ENCODE results near the gene C1QTNF2.

Gene C1QTNF2

DNA sequence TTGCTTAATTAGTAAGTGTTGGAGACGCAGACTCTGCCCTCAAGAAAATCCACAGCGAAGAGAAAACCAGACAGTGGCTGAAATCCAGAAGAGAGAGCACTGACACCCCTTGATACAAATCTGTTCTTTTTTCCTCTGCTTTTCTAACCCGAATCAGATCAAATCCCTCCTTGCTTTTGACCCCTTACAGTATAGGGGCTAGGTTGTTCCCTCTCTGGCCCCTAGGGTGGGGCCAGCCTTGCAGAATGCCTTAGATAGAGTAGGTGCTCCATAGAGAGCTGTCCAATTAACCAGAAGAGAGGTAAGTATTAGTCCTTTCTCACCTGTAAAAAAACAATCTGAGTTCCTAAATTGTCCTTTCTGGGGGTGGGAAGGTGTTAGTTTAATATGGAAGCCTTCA is 10.1 kb downstream of the C1QTNF2 start:
- TF ChIP-seq ZFX (IDR thresholded peaks at IDR 0.05), result no peak
- TF ChIP-seq, protein P1, sequence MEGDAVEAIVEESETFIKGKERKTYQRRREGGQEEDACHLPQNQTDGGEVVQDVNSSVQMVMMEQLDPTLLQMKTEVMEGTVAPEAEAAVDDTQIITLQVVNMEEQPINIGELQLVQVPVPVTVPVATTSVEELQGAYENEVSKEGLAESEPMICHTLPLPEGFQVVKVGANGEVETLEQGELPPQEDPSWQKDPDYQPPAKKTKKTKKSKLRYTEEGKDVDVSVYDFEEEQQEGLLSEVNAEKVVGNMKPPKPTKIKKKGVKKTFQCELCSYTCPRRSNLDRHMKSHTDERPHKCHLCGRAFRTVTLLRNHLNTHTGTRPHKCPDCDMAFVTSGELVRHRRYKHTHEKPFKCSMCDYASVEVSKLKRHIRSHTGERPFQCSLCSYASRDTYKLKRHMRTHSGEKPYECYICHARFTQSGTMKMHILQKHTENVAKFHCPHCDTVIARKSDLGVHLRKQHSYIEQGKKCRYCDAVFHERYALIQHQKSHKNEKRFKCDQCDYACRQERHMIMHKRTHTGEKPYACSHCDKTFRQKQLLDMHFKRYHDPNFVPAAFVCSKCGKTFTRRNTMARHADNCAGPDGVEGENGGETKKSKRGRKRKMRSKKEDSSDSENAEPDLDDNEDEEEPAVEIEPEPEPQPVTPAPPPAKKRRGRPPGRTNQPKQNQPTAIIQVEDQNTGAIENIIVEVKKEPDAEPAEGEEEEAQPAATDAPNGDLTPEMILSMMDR (conservative IDR thresholded peaks at IDR 0.05), result no peak
- no peak overlapping the region for H3K27ac ChIP-seq

DNA sequence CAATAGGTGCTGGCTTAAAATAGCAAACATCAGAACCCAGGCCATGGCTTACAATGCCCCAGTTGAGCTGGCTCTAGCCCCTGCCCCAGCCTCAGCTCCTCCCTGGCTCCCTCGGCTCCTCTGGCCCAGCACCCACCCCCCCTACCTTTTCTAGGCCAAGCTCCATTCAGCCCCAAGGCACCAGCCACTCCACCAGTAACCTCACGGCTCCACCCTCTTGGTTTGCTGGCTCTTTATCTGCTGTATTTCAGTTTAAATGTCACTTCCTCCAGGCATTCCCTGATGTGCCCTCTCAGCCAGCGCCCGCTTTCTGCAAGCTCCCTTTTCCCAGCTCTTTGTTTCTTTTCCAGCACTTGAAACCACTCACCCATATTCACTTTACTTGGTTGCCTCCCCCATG is 10.6 kb downstream of the C1QTNF2 start:
- TF ChIP-seq ZFX (IDR thresholded peaks at IDR 0.05), result no peak
- TF ChIP-seq, protein P1 (conservative IDR thresholded peaks at IDR 0.05), result no peak
- no peak overlapping the region for H3K27ac ChIP-seq

DNA sequence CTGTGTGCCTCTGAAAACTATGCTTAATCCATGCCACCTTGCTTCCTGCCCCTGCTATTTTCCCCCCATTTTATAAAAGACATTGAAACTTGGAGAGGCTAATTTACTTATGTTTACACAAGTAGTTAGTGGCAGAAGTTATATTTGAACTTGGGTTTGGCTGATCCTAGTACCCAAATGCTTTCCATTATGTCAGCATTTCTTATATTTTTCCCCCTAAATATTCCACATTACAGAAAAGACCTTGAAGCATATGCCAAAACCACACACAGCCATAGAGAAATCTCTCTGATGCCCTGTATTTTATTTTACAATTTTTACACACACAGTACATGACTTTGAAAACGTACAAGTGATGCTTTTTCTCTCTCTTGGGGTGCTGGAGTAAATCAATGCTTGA is 11.2 kb downstream of the C1QTNF2 start:
- H3K27ac ChIP-seq, result no peak overlapping the region
- TF ChIP-seq ZFX (IDR thresholded peaks at IDR 0.05), result no peak
- TF ChIP-seq, protein P1 (conservative IDR thresholded peaks at IDR 0.05), result no peak

DNA sequence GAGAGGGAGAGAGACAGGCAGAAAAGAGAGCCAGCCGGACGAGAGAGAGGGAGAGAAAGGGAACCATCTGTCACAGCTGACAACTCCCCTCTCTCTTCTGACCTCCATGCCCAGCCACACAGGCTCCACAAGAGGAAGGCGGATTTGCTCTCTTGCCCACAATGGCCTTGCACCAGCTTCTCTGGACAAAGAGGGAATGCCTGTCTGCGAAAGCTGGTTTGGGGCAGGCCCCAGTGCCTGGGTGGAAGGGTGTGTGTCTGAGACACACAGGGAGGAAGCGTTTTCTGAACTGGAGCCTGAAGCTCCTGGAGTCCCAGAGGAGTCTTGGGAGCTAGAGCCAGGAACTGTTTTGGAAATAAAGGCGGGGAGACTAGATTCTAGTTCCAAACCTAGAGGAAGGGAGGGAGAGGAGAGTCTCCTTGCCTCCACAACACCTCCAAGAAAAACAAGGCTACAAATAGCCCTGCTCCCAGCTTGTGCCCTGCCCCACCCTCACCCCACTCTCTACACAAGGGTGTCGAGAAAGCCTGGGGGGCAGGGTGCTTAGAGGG is 12.5 kb downstream of the C1QTNF2 start:
- no peak overlapping the region for H3K27ac ChIP-seq

DNA sequence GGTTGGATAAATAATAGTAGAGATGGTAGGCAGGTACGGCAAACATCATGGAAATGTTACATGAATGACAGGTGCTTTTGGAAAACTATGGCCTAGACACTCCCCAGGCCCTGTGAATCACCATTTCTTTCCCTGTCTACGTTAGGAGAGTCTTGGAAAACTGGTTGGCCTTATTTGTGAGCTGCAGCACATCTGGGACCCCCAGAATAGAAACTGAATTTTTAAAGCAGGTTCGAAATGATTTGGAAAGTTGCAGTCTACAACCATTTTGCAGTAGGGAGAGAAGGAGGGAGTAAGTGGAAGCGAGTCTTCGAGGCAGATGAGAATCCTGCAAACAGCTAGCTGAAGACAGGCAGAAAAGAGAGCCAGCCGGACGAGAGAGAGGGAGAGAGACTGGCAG is 13.0 kb downstream of the C1QTNF2 start:
- TF ChIP-seq, protein P1 (conservative IDR thresholded peaks at IDR 0.05), result no peak
- TF ChIP-seq ZFX (IDR thresholded peaks at IDR 0.05), result no peak
- no peak overlapping the region for H3K27ac ChIP-seq

More for the DNA sequence above, 12.5 kb downstream of the C1QTNF2 start:
- TF ChIP-seq ZFX (IDR thresholded peaks at IDR 0.05), result no peak
- TF ChIP-seq, protein P1 (conservative IDR thresholded peaks at IDR 0.05), result no peak

DNA sequence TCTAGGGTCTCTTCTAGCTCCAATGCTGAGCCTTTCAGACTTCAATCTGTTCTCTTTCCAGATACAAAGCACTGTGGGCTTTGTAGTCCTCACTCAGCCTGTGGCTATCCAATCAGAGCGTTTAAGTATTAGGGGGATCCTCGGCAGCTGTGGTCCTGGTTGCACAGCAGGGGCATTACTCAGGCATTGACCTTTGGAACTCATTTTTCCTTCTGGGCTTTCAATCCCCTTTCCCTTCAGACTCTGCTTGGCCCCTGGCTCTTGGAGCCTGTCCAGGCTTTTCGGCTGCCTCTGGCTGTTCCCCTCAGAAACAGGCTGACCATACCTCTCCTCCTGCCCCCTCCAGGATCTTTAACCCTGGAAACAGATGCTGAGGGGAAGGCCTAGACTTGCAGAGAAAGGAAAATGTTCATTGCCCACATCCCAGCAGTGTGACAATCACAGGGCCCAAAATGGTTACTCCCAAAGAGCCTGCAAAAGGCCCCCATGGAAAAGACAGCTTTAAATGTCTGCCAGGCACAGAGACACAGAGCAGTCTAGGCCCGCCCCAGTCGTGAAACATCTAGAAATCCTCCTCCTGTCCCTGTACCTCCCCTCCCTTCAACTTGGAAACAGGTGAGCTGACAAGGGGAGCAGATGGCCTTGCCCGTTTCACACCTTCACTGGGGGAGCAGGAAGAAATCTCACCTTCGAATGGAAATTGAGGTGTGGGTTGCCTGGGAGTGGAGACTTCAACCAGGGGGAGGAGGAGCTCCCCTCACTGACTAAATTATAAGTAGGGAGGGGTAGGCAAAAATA is 13.7 kb downstream of the C1QTNF2 start:
- TF ChIP-seq, protein P1 (conservative IDR thresholded peaks at IDR 0.05), result no peak
- TF ChIP-seq ZFX (IDR thresholded peaks at IDR 0.05), result no peak
- H3K27ac ChIP-seq, result no peak overlapping the region

DNA sequence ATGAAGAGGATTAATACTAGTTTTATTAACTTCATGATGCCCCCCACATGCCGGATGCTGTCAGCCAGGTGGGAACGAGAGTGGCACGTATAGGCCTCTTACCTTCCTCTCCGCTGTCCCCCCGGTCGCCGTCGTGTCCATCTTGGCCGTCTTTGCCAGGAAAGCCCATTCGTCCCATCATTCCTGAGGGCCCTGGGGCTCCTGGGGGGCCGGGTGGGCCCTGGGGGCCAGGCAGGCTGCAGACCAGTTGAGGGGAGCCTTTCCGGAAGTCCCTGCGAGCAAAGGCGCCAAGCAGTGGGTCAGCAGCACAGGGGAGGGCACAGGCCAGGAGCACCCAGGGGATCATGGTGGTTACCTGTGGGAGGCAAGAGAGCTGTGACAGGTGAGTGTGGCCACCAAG is 15.8 kb downstream of the C1QTNF2 start:
- no peak overlapping the region for H3K27ac ChIP-seq
- TF ChIP-seq, protein P1 (conservative IDR thresholded peaks at IDR 0.05), result no peak
- TF ChIP-seq ZFX (IDR thresholded peaks at IDR 0.05), result no peak

Data from C4-2B (cell line).